C4-2B (cell line): Measurements from ENCODE around the gene BAHD1.

ENCODE experiments used
- ZFX ChIP-seq: fragments of 450-650 bp; IDR thresholded peaks from 2 replicates; pipeline ENCODE4 v1.6.1; 2017
- TF ChIP-seq, protein P1 (sequence below): fragments of 450-650 bp; conservative IDR thresholded peaks from 2 replicates; pipeline ENCODE4 v1.5.1; 2017; ENCODE audit warnings: mild to moderate bottlenecking

GRCh38 chr15:40451527-40452158 is 10.9 kb downstream of the BAHD1 start:
- TF ChIP-seq, protein P1, sequence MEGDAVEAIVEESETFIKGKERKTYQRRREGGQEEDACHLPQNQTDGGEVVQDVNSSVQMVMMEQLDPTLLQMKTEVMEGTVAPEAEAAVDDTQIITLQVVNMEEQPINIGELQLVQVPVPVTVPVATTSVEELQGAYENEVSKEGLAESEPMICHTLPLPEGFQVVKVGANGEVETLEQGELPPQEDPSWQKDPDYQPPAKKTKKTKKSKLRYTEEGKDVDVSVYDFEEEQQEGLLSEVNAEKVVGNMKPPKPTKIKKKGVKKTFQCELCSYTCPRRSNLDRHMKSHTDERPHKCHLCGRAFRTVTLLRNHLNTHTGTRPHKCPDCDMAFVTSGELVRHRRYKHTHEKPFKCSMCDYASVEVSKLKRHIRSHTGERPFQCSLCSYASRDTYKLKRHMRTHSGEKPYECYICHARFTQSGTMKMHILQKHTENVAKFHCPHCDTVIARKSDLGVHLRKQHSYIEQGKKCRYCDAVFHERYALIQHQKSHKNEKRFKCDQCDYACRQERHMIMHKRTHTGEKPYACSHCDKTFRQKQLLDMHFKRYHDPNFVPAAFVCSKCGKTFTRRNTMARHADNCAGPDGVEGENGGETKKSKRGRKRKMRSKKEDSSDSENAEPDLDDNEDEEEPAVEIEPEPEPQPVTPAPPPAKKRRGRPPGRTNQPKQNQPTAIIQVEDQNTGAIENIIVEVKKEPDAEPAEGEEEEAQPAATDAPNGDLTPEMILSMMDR = no peak
- TF ChIP-seq ZFX = no peak
